ENCODE measurements around the gene TRMT44. TPM values are rescaled to one million over a fixed set of nuclear protein-coding genes. Genes with fewer than 3 reads are reported as not detected.

The TRMT44 gene
- polyA plus RNA-seq, 3 donors: 4.9 to 7.5 (median 6.6) TPM

GRCh38 chr4:8402181-8402597 is 38.4 kb upstream of the TRMT44 start:
- H3K36me3 ChIP-seq (replicated peaks in 1 of 2; ENCODE audit: control insufficient read depth in 1 of 2, insufficient read depth in 2 of 2, low read length in 2 of 2): peaks cover 19 to 46% of the 10 kb centered on the region in 2 donors
- no peak for DNase-seq
- H3K4me3 Mint-ChIP-seq: peak overlapping the region; percentile 31 to 76
- intact Hi-C loops (cut with micrococcal nuclease): loop anchor here in 1 of 2 donors (5.0 kb wide), 1 partner anchor 135 kb away; the partner anchor contains the start of gene HTRA3
- peaks cover 46 to 51% of the 10 kb centered on the region in 2 donors for H3K36me3 Mint-ChIP-seq
- peak overlapping the region in 3 of 7 donors; percentile 30 to 76 (median 59) for H3K27ac Mint-ChIP-seq
- H3K4me2 ChIP-seq (replicated peaks; ENCODE audit: extremely low read depth, low read length, poor library complexity, severe bottlenecking): peak overlapping the region; percentile 68
- peaks cover 18 to 22% of the 10 kb centered on the region in 2 donors for H3K4me1 ChIP-seq (ENCODE audit: control insufficient read depth in 1 of 2, insufficient read depth in 2 of 2, low read length in 2 of 2)
- H3K4me1 Mint-ChIP-seq: peaks cover 31% of the 10 kb centered on the region
- peaks cover 0 to 2% (median 1%) of the 10 kb centered on the region in 3 donors for H3K27me3 Mint-ChIP-seq (ENCODE audit: low read depth in 3 of 3)
- peak overlapping the region; percentile 9 for H2AFZ ChIP-seq (ENCODE audit: insufficient read depth, low read depth, low read length, poor library complexity, severe bottlenecking)
- H3K9me3 ChIP-seq (replicated peaks in 1 of 2; ENCODE audit: control insufficient read depth in 1 of 2, insufficient read depth in 1 of 2, low read length in 2 of 2): no peaks in the 10 kb centered on the region
- H3K9me3 Mint-ChIP-seq: peaks cover 0 to 4% (median 3%) of the 10 kb centered on the region in 7 donors
- H3K79me2 ChIP-seq (ENCODE audit: insufficient read depth, low read length): no peaks in the 10 kb centered on the region
- H3K4me3 ChIP-seq (replicated peaks in 1 of 3; ENCODE audit: low read depth in 2 of 3, low read length in 3 of 3): peak overlapping the region in 1 of 3 experiments; percentile 55
- WGBS (ENCODE audit: insufficient coverage): 26% methylated on average over 8 of the region's 11 CpGs
- H3K27ac ChIP-seq (ENCODE audit: low read depth in 1 of 2, low read length in 2 of 2): peak overlapping the region in 1 of 2 donors; percentile 39
- no peaks in the 10 kb centered on the region for H4K20me1 ChIP-seq (ENCODE audit: insufficient read depth, low read length)
- TF ChIP-seq CTCF (IDR thresholded peaks at IDR 0.05): no peak
- H3K9ac ChIP-seq (ENCODE audit: insufficient read depth, low read length, poor library complexity, severe bottlenecking): peak overlapping the region; percentile 35
- H3K27me3 ChIP-seq (ENCODE audit: control insufficient read depth in 2 of 2, insufficient read depth in 2 of 2, low read length in 2 of 2): no peaks in the 10 kb centered on the region

- Mint-ChIP-seq H3K9me3 (peaks cover 0 to 4% (median 3%) of the 10 kb centered on the region in 7 donors), H3K36me3 (peaks cover 48 to 53% of the 10 kb centered on the region in 2 donors), H3K27ac (peak overlapping the region; percentile 9 to 79 (median 64)), H3K27me3 (ENCODE audit: low read depth in 3 of 3) (peaks cover 0 to 2% (median 1%) of the 10 kb centered on the region in 3 donors), H3K4me1 (peaks cover 31% of the 10 kb centered on the region), H3K4me3 (peak overlapping the region in 1 of 2 donors; percentile 76)
- Histone ChIP-seq H3K9ac (ENCODE audit: insufficient read depth, low read length, poor library complexity, severe bottlenecking) (peak overlapping the region; percentile 35), H2AFZ (ENCODE audit: insufficient read depth, low read depth, low read length, poor library complexity, severe bottlenecking) (peak overlapping the region; percentile 9), H4K20me1 (ENCODE audit: insufficient read depth, low read length) (no peaks in the 10 kb centered on the region), H3K4me3 (replicated peaks in 1 of 3; ENCODE audit: low read depth in 2 of 3, low read length in 3 of 3) (peak overlapping the region in 1 of 3 experiments; percentile 55), H3K9me3 (replicated peaks in 1 of 2; ENCODE audit: control insufficient read depth in 1 of 2, insufficient read depth in 1 of 2, low read length in 2 of 2) (no peaks in the 10 kb centered on the region), H3K36me3 (replicated peaks in 1 of 2; ENCODE audit: control insufficient read depth in 1 of 2, insufficient read depth in 2 of 2, low read length in 2 of 2) (peaks cover 22 to 50% of the 10 kb centered on the region in 2 donors), H3K79me2 (ENCODE audit: insufficient read depth, low read length) (no peaks in the 10 kb centered on the region), H3K4me2 (replicated peaks; ENCODE audit: extremely low read depth, low read length, poor library complexity, severe bottlenecking) (peak overlapping the region; percentile 68), H3K4me1 (ENCODE audit: control insufficient read depth in 1 of 2, insufficient read depth in 2 of 2, low read length in 2 of 2) (peaks cover 18 to 22% of the 10 kb centered on the region in 2 donors), H3K27ac (ENCODE audit: low read depth in 1 of 2, low read length in 2 of 2) (peak overlapping the region; percentile 18 to 39), H3K27me3 (ENCODE audit: control insufficient read depth in 2 of 2, insufficient read depth in 2 of 2, low read length in 2 of 2) (no peaks in the 10 kb centered on the region)
- intact Hi-C loops (cut with micrococcal nuclease): loop anchor here (1.0 to 5.0 kb wide), 2 partner anchors 135 to 160 kb away; partner anchors contain the start of gene HTRA3 (in 1 of the 2)
- TF ChIP-seq CTCF (IDR thresholded peaks at IDR 0.05): no peak
- WGBS (ENCODE audit: insufficient coverage): 0% methylated on average over 7 of the region's 14 CpGs
- DNase-seq: peak in 2 of 3 donors; percentile 45 to 47
Measured at GRCh38 chr4:8402640-8403039, 37.9 kb upstream of the TRMT44 start.

All from CD14-positive monocyte (primary cell).